ENCODE results near the gene C16orf74. TPM values are rescaled to one million over a fixed set of nuclear protein-coding genes. Genes with fewer than 3 reads are reported as not detected.

The C16orf74 gene
- total RNA-seq, 2 donors from 2014 or later, result 0.83 to 1.0 TPM

- DNase-seq (ENCODE audit: low spot score), result no peak
Measured at GRCh38 chr16:85752511-85753420, 1.9 kb upstream of the C16orf74 start.

GRCh38 chr16:85751698-85752501 lies 1.0 kb upstream of the C16orf74 start:
- intact Hi-C loops (cut with DNase I), result no loop called here
- DNase-seq (ENCODE audit: low spot score), result no peak

More at GRCh38 chr16:85752511-85753420, 1.9 kb upstream of the C16orf74 start:
- intact Hi-C loops (cut with DNase I), result no loop called here

GRCh38 chr16:85750146-85750826 lies 610 bp downstream of the C16orf74 start:
- intact Hi-C loops (cut with DNase I), result no loop called here
- no peak for DNase-seq (ENCODE audit: low spot score)

GRCh38 chr16:85749771-85750145 lies 1.1 kb downstream of the C16orf74 start:
- intact Hi-C loops (cut with DNase I), result no loop called here
- DNase-seq (ENCODE audit: low spot score), result no peak

- no peak for DNase-seq (ENCODE audit: low spot score)
- intact Hi-C loops (cut with DNase I), result no loop called here
Measured at GRCh38 chr16:85746460-85747215, 4.3 kb downstream of the C16orf74 start.

GRCh38 chr16:85738923-85739715 lies 11.8 kb downstream of the C16orf74 start:
- no peak for DNase-seq (ENCODE audit: low spot score)
- intact Hi-C loops (cut with DNase I), result no loop called here

GRCh38 chr16:85736921-85737320 lies 14.0 kb downstream of the C16orf74 start:
- intact Hi-C loops (cut with DNase I), result no loop called here

GRCh38 chr16:85735946-85736345 lies 14.9 kb downstream of the C16orf74 start:
- intact Hi-C loops (cut with DNase I), result no loop called here
- DNase-seq (ENCODE audit: low spot score), result no peak

More at GRCh38 chr16:85736921-85737320, 14.0 kb downstream of the C16orf74 start:
- no peak for DNase-seq (ENCODE audit: low spot score)

GRCh38 chr16:85735225-85735635 lies 15.7 kb downstream of the C16orf74 start:
- no peak for DNase-seq (ENCODE audit: low spot score)
- intact Hi-C loops (cut with DNase I), result no loop called here

GRCh38 chr16:85734311-85735017 lies 16.4 kb downstream of the C16orf74 start:
- intact Hi-C loops (cut with DNase I), result no loop called here

GRCh38 chr16:85733839-85734170 lies 17.1 kb downstream of the C16orf74 start:
- intact Hi-C loops (cut with DNase I), result no loop called here
- DNase-seq (ENCODE audit: low spot score), result no peak

More at GRCh38 chr16:85734311-85735017, 16.4 kb downstream of the C16orf74 start:
- no peak for DNase-seq (ENCODE audit: low spot score)

GRCh38 chr16:85733155-85733838 lies 17.6 kb downstream of the C16orf74 start:
- no peak for DNase-seq (ENCODE audit: low spot score)
- intact Hi-C loops (cut with DNase I), result no loop called here

GRCh38 chr16:85731179-85731578 lies 19.7 kb downstream of the C16orf74 start:
- intact Hi-C loops (cut with DNase I), result no loop called here
- DNase-seq (ENCODE audit: low spot score), result no peak

GRCh38 chr16:85730186-85730465 lies 20.8 kb downstream of the C16orf74 start:
- intact Hi-C loops (cut with DNase I), result no loop called here
- no peak for DNase-seq (ENCODE audit: low spot score)

GRCh38 chr16:85729452-85730185 lies 21.3 kb downstream of the C16orf74 start:
- DNase-seq (ENCODE audit: low spot score), result no peak
- intact Hi-C loops (cut with DNase I), result no loop called here

- no peak for DNase-seq (ENCODE audit: low spot score)
- intact Hi-C loops (cut with DNase I), result no loop called here
Measured at GRCh38 chr16:85728879-85729278, 22.0 kb downstream of the C16orf74 start.

GRCh38 chr16:85724936-85725335 lies 26.0 kb downstream of the C16orf74 start:
- DNase-seq (ENCODE audit: low spot score), result no peak
- intact Hi-C loops (cut with DNase I), result no loop called here

Data from posterior vena cava (tissue), 2 donors.